ENCODE measurements around the gene G3BP2. TPM values are rescaled to one million over a fixed set of nuclear protein-coding genes. Genes with fewer than 3 reads are reported as not detected.
"Not testable (repeated sequence)": the region's sequence is repeated elsewhere in the genome, so short reads cannot be mapped to it uniquely, and the experiment has no call there.

The G3BP2 gene
- total RNA-seq (ENCODE audit: low replicate concordance) = 129 and 133 TPM in 2 replicates
- long read RNA-seq, full-length matches to known transcripts = 119 of 179 reads
- long read RNA-seq, partial matches to known transcripts = 17 of 179 reads
- long read RNA-seq, other reads (novel, unspliced or antisense) = 43 of 179 reads

- DNase-seq (ENCODE audit: extremely low spot score, unreplicated experiment) = peak; percentile 96
- peaks cover 35% of the 10 kb centered on the region for H3K4me1 Mint-ChIP-seq (ENCODE audit: unreplicated experiment)
- no peaks in the 10 kb centered on the region for H3K9me3 Mint-ChIP-seq
- H3K36me3 Mint-ChIP-seq = no peaks in the 10 kb centered on the region
- H3K27me3 Mint-ChIP-seq = no peaks in the 10 kb centered on the region
- peak within 1 kb of the TSS; percentile 99 for H3K4me3 Mint-ChIP-seq
- H3K27ac Mint-ChIP-seq = peak within 1 kb of the TSS; percentile 99
- no peak for TF ChIP-seq CTCF (conservative IDR thresholded peaks at IDR 0.05)
Measured at GRCh38 chr4:75673027-75673958, at the start of gene G3BP2. Gene G3BP2 (minus strand): TSS chr4:75673411. CDS start chr4:75662025, 11,386 bp downstream.

GRCh38 chr4:75722417-75722816 lies 49.2 kb upstream of the G3BP2 start:
- no peak overlapping the region for H3K4me3 Mint-ChIP-seq
- no peaks in the 10 kb centered on the region for H3K9me3 Mint-ChIP-seq
- no peak for DNase-seq (ENCODE audit: extremely low spot score, unreplicated experiment)
- no peak for TF ChIP-seq CTCF (conservative IDR thresholded peaks at IDR 0.05)
- peaks cover 35% of the 10 kb centered on the region for H3K4me1 Mint-ChIP-seq (ENCODE audit: unreplicated experiment)
- H3K36me3 Mint-ChIP-seq = peaks cover 7% of the 10 kb centered on the region
- no peaks in the 10 kb centered on the region for H3K27me3 Mint-ChIP-seq
- H3K27ac Mint-ChIP-seq = no peak overlapping the region

- H3K9me3 Mint-ChIP-seq = no peaks in the 10 kb centered on the region
- no peaks in the 10 kb centered on the region for H3K27me3 Mint-ChIP-seq
- peaks cover 32% of the 10 kb centered on the region for H3K4me1 Mint-ChIP-seq (ENCODE audit: unreplicated experiment)
- H3K27ac Mint-ChIP-seq = no peak overlapping the region
- DNase-seq (ENCODE audit: extremely low spot score, unreplicated experiment) = no peak
- peaks cover 7% of the 10 kb centered on the region for H3K36me3 Mint-ChIP-seq
- no peak for TF ChIP-seq CTCF (conservative IDR thresholded peaks at IDR 0.05)
- no peak overlapping the region for H3K4me3 Mint-ChIP-seq
Measured at GRCh38 chr4:75718529-75718928, 45.3 kb upstream of the G3BP2 start.

- DNase-seq (ENCODE audit: extremely low spot score, unreplicated experiment) = peak; percentile 8
- H3K27ac Mint-ChIP-seq = no peak overlapping the region
- H3K9me3 Mint-ChIP-seq = no peaks in the 10 kb centered on the region
- H3K36me3 Mint-ChIP-seq = peaks cover 7% of the 10 kb centered on the region
- TF ChIP-seq CTCF (conservative IDR thresholded peaks at IDR 0.05) = no peak
- H3K4me1 Mint-ChIP-seq (ENCODE audit: unreplicated experiment) = peaks cover 24% of the 10 kb centered on the region
- H3K4me3 Mint-ChIP-seq = no peak overlapping the region
- H3K27me3 Mint-ChIP-seq = no peaks in the 10 kb centered on the region
Measured at GRCh38 chr4:75717408-75717807, 44.2 kb upstream of the G3BP2 start.

GRCh38 chr4:75716054-75716453 lies 42.8 kb upstream of the G3BP2 start:
- Mint-ChIP-seq H3K4me1 (ENCODE audit: unreplicated experiment) (peaks cover 19% of the 10 kb centered on the region), H3K27ac (peak overlapping the region; percentile 2)
- not testable (repeated sequence) for H3K36me3 Mint-ChIP-seq, H3K4me3 Mint-ChIP-seq, H3K9me3 Mint-ChIP-seq, H3K27me3 Mint-ChIP-seq
- peak; percentile 22 for DNase-seq (ENCODE audit: extremely low spot score, unreplicated experiment)

Measured in type B pancreatic cell (in vitro differentiated cells).